GM19395 (cell line): ENCODE results near the gene CLN6.
"Not testable (repeated sequence)": the region's sequence is repeated elsewhere in the genome, so short reads cannot be mapped to it uniquely, and the experiment has no call there.

ENCODE experiments used
- ATAC-seq: cut with Tn5 transposase; IDR thresholded peaks from one replicate; pipeline ENCODE4 v1.9.1; 2021; ENCODE audit warnings: mild to moderate bottlenecking, moderate library complexity; ENCODE audit not compliant: unreplicated experiment

CLN6 gene

GRCh38 chr15:68207176-68207935 is 22.2 kb downstream of the CLN6 start:
- ATAC-seq: no peak

- ATAC-seq: no peak
Measured at GRCh38 chr15:68206711-68207151, 22.8 kb downstream of the CLN6 start.

- no peak for ATAC-seq
Measured at GRCh38 chr15:68205954-68206539, 23.5 kb downstream of the CLN6 start.

- ATAC-seq: no peak
Measured at GRCh38 chr15:68205558-68205944, 24.0 kb downstream of the CLN6 start.

GRCh38 chr15:68204776-68205557 is 24.6 kb downstream of the CLN6 start, which contains the start of gene CALML4:
TSS of gene CALML4 (minus strand) at chr15:68205332. CDS start at chr15:68205247, 85 bp downstream.
- no peak for ATAC-seq

- no peak for ATAC-seq
Measured at GRCh38 chr15:68204361-68204760, 25.2 kb downstream of the CLN6 start.

GRCh38 chr15:68203956-68204355 is 25.6 kb downstream of the CLN6 start:
- no peak for ATAC-seq

GRCh38 chr15:68203486-68203885 is 26.0 kb downstream of the CLN6 start:
- ATAC-seq: no peak

- not testable (repeated sequence) for ATAC-seq
Measured at GRCh38 chr15:68202994-68203393, 26.5 kb downstream of the CLN6 start.

- ATAC-seq: no peak
Measured at GRCh38 chr15:68201879-68202261, 27.7 kb downstream of the CLN6 start.

GRCh38 chr15:68201153-68201878 is 28.2 kb downstream of the CLN6 start:
- no peak for ATAC-seq

- no peak for ATAC-seq
Measured at GRCh38 chr15:68200016-68200861, 29.3 kb downstream of the CLN6 start.

- ATAC-seq: no peak
Measured at GRCh38 chr15:68199340-68199739, 30.2 kb downstream of the CLN6 start.

- ATAC-seq: no peak
Measured at GRCh38 chr15:68197661-68198437, 31.7 kb downstream of the CLN6 start.

GRCh38 chr15:68197170-68197492 is 32.4 kb downstream of the CLN6 start:
- no peak for ATAC-seq

- ATAC-seq: no peak
Measured at GRCh38 chr15:68196445-68197169, 32.9 kb downstream of the CLN6 start.

GRCh38 chr15:68195336-68196112 is 34.0 kb downstream of the CLN6 start:
- ATAC-seq: no peak
